ENCODE results near the gene GON4L. TPM values are rescaled to one million over a fixed set of nuclear protein-coding genes. Genes with fewer than 3 reads are reported as not detected.

GON4L gene
- total RNA-seq, 1 experiment from 2014 or later = 54.4 TPM

- TF ChIP-seq, protein P1, sequence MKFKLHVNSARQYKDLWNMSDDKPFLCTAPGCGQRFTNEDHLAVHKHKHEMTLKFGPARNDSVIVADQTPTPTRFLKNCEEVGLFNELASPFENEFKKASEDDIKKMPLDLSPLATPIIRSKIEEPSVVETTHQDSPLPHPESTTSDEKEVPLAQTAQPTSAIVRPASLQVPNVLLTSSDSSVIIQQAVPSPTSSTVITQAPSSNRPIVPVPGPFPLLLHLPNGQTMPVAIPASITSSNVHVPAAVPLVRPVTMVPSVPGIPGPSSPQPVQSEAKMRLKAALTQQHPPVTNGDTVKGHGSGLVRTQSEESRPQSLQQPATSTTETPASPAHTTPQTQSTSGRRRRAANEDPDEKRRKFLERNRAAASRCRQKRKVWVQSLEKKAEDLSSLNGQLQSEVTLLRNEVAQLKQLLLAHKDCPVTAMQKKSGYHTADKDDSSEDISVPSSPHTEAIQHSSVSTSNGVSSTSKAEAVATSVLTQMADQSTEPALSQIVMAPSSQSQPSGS (CRISPR knock-in tag; IDR thresholded peaks at IDR 0.05; ENCODE audit: borderline replicate concordance, low read depth) = no peak
- TF ChIP-seq STAT6 (CRISPR knock-in tag; conservative IDR thresholded peaks at IDR 0.05; ENCODE audit: low read depth) = no peak
These were observed 43.1 kb upstream of the GON4L start (continued) for GRCh38 chr1:155900161-155900560.

GRCh38 chr1:155899683-155900082 lies 42.7 kb upstream of the GON4L start:
- H3K36me3 Mint-ChIP-seq = peaks cover 59% of the 10 kb centered on the region
- no peak overlapping the region for H3K27ac Mint-ChIP-seq
- H3K27me3 Mint-ChIP-seq (ENCODE audit: low read depth) = no peaks in the 10 kb centered on the region
- no peak overlapping the region for H3K4me3 Mint-ChIP-seq
- ATAC-seq (no peak), DNase-seq (ENCODE audit: low spot score) (no peak)
- TF ChIP-seq TEAD4 (CRISPR knock-in tag; IDR thresholded peaks at IDR 0.05) (no peak), AFF4 (CRISPR knock-in tag; IDR thresholded peaks at IDR 0.05; ENCODE audit: borderline replicate concordance) (no peak), MYBL2 (CRISPR knock-in tag; IDR thresholded peaks at IDR 0.05) (no peak), ZNF232 (CRISPR knock-in tag; IDR thresholded peaks at IDR 0.05) (no peak), FOXP1 (CRISPR knock-in tag; IDR thresholded peaks at IDR 0.05; ENCODE audit: borderline replicate concordance) (no peak), RORB (CRISPR knock-in tag; IDR thresholded peaks at IDR 0.05) (no peak), FOXP4 (CRISPR knock-in tag; IDR thresholded peaks at IDR 0.05) (no peak), ZNF138 (CRISPR knock-in tag; conservative IDR thresholded peaks at IDR 0.05) (no peak), SMAD3 (CRISPR knock-in tag; IDR thresholded peaks at IDR 0.05; ENCODE audit: borderline replicate concordance) (no peak), ZNF317 (CRISPR knock-in tag; IDR thresholded peaks at IDR 0.05; ENCODE audit: borderline replicate concordance, low read depth) (no peak), IRF2 (CRISPR knock-in tag; IDR thresholded peaks at IDR 0.05; ENCODE audit: borderline replicate concordance, low read depth) (no peak), GRHL2 (CRISPR knock-in tag; IDR thresholded peaks at IDR 0.05; ENCODE audit: insufficient replicate concordance, severe bottlenecking) (no peak), ZNF396 (CRISPR knock-in tag; IDR thresholded peaks at IDR 0.05; ENCODE audit: borderline replicate concordance) (no peak), ZBTB21 (CRISPR knock-in tag; IDR thresholded peaks at IDR 0.05; ENCODE audit: borderline replicate concordance) (no peak)
- TF ChIP-seq, protein P2, sequence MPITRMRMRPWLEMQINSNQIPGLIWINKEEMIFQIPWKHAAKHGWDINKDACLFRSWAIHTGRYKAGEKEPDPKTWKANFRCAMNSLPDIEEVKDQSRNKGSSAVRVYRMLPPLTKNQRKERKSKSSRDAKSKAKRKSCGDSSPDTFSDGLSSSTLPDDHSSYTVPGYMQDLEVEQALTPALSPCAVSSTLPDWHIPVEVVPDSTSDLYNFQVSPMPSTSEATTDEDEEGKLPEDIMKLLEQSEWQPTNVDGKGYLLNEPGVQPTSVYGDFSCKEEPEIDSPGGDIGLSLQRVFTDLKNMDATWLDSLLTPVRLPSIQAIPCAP (CRISPR knock-in tag; IDR thresholded peaks at IDR 0.05) = no peak
- TF ChIP-seq, protein P3, sequence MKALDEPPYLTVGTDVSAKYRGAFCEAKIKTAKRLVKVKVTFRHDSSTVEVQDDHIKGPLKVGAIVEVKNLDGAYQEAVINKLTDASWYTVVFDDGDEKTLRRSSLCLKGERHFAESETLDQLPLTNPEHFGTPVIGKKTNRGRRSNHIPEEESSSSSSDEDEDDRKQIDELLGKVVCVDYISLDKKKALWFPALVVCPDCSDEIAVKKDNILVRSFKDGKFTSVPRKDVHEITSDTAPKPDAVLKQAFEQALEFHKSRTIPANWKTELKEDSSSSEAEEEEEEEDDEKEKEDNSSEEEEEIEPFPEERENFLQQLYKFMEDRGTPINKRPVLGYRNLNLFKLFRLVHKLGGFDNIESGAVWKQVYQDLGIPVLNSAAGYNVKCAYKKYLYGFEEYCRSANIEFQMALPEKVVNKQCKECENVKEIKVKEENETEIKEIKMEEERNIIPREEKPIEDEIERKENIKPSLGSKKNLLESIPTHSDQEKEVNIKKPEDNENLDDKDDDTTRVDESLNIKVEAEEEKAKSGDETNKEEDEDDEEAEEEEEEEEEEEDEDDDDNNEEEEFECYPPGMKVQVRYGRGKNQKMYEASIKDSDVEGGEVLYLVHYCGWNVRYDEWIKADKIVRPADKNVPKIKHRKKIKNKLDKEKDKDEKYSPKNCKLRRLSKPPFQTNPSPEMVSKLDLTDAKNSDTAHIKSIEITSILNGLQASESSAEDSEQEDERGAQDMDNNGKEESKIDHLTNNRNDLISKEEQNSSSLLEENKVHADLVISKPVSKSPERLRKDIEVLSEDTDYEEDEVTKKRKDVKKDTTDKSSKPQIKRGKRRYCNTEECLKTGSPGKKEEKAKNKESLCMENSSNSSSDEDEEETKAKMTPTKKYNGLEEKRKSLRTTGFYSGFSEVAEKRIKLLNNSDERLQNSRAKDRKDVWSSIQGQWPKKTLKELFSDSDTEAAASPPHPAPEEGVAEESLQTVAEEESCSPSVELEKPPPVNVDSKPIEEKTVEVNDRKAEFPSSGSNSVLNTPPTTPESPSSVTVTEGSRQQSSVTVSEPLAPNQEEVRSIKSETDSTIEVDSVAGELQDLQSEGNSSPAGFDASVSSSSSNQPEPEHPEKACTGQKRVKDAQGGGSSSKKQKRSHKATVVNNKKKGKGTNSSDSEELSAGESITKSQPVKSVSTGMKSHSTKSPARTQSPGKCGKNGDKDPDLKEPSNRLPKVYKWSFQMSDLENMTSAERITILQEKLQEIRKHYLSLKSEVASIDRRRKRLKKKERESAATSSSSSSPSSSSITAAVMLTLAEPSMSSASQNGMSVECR (CRISPR knock-in tag; IDR thresholded peaks at IDR 0.05; ENCODE audit: borderline replicate concordance) = no peak
- TF ChIP-seq, protein P4, sequence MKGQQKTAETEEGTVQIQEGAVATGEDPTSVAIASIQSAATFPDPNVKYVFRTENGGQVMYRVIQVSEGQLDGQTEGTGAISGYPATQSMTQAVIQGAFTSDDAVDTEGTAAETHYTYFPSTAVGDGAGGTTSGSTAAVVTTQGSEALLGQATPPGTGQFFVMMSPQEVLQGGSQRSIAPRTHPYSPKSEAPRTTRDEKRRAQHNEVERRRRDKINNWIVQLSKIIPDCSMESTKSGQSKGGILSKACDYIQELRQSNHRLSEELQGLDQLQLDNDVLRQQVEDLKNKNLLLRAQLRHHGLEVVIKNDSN (CRISPR knock-in tag; IDR thresholded peaks at IDR 0.05) = no peak
- ChIA-PET POLR2A (no interaction called here), CTCF (no interaction called here)
- no peaks in the 10 kb centered on the region for H3K9me3 Mint-ChIP-seq
- no peaks in the 10 kb centered on the region for H3K4me1 Mint-ChIP-seq
